GM19193 (cell line): ENCODE data around the gene GRK5.

Experiments used
- POLR2A ChIP-seq: IDR thresholded peaks from 4 replicates; pipeline ENCODE4 v1.6.1; 2011; ENCODE audit not compliant: insufficient read depth, insufficient read length; ENCODE audit errors: extremely low read depth

GRK5 gene

GRCh38 chr10:119478111-119478802 lies 270.9 kb downstream of the GRK5 start:
- TF ChIP-seq POLR2A: no peak

DNA sequence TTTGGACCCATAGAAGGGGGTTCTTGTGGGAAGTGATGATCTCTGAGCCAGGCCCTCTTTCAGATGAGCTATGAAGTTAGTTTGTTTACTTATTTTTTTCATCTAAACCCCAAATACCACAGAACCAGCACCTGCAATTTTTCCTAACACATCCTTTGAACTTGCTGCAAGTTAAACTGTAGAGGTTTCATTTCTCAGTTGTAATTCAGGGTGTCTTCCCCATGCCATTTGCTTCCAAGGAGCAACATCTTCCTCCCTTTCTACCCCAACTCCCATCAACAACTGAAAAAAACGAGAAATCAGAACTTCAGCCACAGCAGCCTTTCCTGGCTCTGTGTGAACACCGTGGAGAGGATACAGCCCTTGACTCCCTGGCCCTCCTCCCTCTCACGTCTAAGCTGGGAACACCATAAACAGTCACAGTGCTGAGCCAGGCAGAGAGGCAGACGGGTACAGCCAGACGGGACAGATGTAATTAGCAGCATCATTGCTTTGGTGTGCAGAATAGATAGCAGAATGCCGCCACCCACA lies 271.5 kb downstream of the GRK5 start:
- TF ChIP-seq POLR2A: no peak

- TF ChIP-seq POLR2A: no peak
These were observed 272.2 kb downstream of the GRK5 start for GRCh38 chr10:119479532-119479931.

GRCh38 chr10:119480667-119481066 lies 273.3 kb downstream of the GRK5 start:
- no peak for TF ChIP-seq POLR2A

GRCh38 chr10:119481781-119482426 lies 274.5 kb downstream of the GRK5 start:
- no peak for TF ChIP-seq POLR2A

DNA sequence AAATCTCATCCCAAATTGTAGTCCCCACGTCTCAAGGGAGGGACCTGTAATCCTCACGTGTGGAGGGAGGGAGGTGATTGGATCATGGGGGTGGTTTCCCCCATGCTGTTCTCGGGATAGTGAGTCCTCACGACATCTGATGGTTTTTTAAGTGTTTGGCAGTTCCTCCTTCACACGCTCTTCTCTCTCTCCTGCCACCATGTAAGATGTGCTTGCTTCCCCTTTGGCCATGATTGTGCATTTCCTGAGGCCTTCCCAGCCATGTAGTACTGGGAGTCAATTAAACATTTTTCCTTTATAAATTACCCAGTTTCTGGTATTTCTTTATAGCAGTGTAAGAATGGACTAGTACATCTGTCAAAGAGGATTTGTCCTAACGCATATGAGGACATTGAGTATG lies 275.6 kb downstream of the GRK5 start:
- TF ChIP-seq POLR2A: no peak

DNA sequence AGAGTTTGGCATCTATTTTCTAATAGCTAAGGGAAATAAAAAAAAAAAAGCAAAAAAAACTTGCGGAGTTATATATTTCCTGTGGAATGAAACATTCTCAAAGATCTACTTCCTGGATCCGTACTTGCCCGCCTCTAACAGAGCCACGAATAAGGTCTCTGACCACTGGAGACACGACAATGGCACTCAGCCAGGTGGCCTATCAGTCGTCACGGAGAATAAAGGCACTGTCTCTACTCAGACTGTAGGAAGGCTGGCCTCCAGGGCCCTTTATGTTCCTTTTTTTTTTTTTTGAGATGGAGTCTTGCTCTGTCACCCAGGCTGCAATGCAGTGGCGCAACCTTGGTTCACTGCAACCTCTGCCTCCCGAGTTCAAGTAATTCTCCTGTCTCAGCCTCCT lies 276.5 kb downstream of the GRK5 start:
- TF ChIP-seq POLR2A: no peak

DNA sequence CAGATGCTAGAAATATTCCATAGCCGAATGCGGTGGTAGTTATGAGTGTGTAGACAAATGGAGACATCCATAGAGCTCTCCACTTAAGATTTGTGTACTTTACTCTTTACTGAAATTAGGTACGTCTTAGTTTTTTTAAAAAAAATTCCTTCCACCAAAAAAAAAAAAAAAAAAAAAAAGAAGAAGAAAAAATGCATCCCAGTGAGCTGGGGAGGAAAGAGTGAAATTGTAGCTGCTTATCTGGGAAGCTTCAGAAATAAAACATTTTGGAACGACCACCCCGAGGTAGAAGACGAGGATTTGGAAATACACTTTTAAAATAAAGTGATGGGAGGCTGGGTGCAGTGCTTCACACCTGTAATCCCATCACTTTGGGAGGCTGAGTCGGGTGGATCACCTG lies 281.3 kb downstream of the GRK5 start:
- TF ChIP-seq POLR2A: no peak

- no peak for TF ChIP-seq POLR2A
These were observed 282.6 kb downstream of the GRK5 start for GRCh38 chr10:119489991-119490326.

GRCh38 chr10:119491966-119492757 lies 284.8 kb downstream of the GRK5 start:
- no peak for TF ChIP-seq POLR2A

DNA sequence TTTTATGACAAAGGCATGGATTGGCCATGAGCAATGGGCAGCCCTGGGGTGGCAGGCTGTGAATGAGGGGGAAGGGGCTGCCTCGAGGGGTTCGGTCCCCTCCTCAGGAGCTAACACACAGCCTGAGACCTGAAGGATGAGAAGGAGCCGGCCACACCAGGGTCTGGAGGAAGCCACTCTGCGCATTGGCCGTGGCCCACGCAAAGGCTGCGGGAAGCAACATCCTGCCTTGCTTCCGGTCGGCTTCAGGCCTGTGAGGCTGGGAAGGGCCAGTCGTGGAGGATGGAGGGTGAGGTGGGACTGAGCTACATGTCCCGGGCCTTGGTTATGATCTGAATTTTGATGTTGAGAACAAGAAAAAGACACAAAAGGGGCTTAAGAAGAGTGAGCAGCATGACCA lies 285.8 kb downstream of the GRK5 start:
- TF ChIP-seq POLR2A: no peak

DNA sequence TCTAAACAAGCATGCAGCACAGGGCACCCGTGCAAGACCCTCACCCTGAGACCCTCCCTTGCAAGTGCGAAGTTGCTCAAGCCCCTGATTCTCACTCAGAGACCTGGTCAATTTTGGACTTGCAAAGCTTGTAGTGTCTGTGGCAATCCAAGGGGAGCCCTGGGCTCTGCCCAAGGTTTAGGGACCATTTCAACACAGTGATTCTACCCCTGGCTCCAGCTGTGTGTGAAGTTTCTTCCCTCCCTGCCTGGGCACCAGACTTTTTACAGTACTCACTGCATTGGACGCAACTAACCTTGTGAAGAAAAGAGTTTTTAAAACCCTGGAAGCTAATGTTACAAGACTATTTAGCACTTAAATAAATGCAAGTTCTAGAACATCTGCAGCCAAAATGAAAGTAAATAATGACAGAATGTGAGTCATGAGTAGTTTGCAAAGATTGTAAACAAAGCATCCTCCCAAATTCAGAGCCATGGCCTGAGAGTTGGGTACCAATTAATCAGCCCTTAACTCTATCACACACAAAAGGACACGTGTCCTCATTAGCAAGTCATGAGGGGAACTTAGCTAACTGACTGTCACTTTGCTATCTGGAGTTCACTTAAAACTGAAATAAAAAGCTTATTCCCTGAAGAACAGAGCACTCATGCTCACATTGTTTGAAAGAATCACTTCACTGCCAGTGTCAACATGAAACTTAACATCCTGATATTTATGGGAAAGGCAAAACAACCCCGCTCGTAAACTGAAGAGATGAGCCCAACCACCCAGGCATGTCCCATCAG lies 287.1 kb downstream of the GRK5 start:
- no peak for TF ChIP-seq POLR2A

- no peak for TF ChIP-seq POLR2A
These were observed 287.7 kb downstream of the GRK5 start for GRCh38 chr10:119495021-119495505.

DNA sequence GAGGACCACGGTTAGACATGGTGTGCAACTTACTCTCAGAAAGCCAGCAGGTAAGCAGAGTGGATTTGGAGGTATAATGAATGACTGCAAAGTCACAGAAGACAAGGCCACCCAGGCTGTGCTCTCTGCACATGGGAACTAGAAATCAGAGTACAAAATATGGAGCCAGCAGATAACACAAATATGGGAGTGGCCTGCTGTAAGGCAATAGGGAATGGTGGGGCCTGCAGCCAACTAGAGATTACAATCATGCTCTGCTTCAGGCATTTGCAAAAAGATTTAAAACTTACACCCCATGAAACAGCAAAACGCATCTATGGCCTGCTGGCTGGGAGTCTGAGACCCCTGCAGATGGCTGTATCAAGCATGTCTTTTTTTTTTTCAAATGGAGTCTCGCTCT lies 288.2 kb downstream of the GRK5 start:
- TF ChIP-seq POLR2A: no peak

- TF ChIP-seq POLR2A: no peak
These were observed 288.9 kb downstream of the GRK5 start for GRCh38 chr10:119496273-119496672.
